ENCODE data around the gene PNLIPRP3.

The PNLIPRP3 gene

DNA sequence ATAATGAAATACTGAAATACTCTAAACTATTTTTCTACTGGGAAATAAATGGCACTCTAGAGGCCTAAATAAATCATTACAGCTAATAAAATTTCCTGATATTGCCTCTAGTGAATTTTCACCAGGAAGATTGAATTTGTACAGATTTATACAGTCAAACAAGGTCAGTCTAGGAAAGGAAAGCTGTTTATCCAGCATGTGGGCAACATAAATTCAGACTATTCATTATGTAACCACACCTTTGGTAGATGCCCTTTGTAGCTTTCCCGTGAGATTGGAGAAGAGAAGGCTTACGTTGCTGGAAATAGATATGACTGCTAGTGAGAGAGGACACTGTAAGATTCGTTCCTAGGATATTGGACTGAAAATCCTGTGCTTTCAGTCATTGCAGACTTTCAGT is 82.9 kb downstream of the PNLIPRP3 start:
- DNase-seq (ENCODE audit: low spot score) = no peak

DNA sequence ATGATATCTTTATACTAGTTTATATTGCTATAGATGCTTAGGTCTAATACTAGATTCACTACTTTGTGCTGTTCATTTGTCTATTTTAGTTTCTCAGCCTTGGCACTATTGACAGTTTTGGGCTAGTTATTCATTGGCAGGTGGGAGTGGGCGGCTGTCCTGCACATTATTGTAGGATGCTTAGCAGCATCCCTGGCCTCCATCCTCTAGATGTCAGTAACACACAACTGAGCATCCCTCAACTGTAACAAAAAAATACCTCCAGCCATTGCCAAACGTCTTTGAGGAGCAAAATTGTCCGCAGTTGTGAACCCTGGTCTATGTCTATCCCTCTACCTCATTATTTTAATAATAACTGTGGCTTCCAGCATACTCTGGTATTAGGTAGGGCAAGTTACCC is 83.7 kb downstream of the PNLIPRP3 start:
- no peak for DNase-seq (ENCODE audit: low spot score)

DNA sequence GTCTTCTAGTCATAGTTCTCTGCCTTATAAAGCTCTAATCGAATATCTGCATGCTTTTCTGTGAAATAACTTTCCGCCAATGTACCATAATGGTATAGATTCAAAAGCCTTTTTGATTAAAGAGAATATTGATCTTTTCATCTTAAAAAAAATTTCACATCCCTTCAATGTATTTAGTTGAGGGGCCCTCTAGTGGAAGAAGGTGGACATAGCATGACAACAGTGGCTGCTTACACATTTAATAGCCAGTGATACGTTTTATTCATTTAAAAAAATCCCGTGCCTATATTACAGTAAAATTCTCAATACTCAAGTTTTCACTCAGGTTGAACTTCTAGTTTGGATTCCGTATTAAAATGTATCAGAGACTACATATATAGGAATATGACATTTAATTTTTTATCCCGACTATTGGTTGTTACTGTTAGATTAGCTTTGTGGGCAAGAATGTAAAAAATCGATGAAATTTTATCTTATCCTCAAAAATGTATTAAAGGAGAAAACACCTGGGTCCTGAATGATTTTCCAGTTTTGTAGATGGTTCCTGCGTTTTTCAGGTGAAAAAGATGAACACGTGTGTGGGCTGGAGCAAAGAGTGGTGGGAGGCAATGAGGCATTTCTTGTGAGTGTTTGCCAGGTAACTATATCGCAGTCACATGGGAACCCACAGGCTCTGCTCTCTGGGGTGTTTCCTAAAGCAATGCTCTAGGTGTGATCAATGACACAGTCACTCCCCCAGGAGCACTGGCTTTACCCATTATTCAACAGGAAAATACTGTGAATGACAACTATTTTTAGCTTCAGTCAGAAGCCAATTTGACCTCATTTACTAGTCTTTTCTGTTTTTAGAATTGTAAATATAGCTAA is 94.0 kb downstream of the PNLIPRP3 start:
- no peak for DNase-seq (ENCODE audit: low spot score)

DNA sequence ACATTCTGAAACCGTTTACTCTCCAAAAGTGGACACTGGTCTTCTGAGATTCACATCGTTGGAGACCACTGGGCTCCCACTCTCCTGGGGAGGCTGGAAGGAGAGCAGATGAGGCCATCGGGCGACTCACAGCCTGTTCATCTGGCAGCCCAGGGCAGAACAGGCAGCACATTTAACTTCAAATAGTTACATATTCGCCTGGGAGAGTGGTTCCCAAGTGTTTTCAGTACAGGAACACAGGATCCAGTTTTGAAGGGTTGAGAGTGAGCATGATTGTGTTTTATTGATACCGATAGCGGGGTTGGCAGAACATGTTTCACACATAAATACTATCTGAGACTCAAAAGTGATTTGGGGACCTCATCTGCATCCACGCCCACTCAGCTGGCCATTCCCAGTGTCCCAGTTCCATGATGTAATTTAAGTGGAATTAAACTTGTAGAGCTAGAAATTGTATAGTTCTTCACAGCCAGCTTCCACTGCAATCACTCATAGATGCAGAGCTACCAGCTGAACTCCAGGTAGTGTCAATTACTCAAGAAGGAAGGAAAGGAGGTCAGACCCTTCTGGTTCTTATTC is 95.2 kb downstream of the PNLIPRP3 start:
- DNase-seq (ENCODE audit: low spot score) = no peak

DNA sequence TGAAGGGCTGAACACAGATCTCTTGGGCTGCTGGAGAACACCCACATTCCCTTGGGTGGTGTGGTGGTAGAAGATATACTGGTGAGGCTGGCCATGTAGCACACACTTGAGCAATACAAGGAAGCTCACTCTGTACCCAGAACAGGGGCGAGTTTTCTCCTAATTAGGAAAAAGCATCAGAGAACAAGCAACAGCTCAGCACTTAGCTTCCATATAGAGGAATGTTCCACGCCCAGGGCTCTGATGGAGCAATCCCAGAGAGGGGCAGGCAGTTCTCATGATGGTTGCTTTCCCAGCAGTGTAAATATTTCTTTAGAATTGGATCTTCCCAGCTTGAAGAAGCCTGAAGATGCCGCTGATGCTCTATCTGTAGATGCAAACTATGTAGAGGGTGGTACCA is 97.1 kb downstream of the PNLIPRP3 start:
- no peak for DNase-seq (ENCODE audit: low spot score)

DNA sequence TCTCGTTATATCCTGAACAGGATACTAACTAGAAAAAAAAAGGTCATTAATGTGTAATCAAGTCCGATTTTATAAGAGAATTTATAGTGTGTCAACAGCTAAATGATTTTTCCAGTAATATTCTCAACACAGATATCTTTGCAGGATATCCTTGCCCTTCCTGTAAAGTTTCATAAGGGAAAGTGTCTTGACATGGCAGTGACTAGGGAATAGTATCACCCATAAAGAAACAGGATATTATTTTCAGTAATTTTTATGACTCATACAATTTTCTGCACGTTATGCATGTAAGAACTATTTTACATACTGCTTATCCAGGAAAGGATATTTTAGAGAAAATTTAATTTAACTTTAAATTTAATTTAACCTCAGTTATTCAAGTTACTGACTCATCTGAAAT is 98.6 kb downstream of the PNLIPRP3 start:
- DNase-seq (ENCODE audit: low spot score) = no peak

All from CD4-positive, alpha-beta T cell treated with Interleukin-6 at 100 ng/mL for 8 hours (primary cell).